GM12865 (cell line): ENCODE results near the gene GNG12.

ENCODE experiments used
- DNase-seq: peaks from one replicate; pipeline ENCODE4 v3.0.0; 2010; ENCODE audit warnings: low read depth
- H3K4me3 ChIP-seq: 2 replicates; pipeline ENCODE4 v1.5.1; 2011; ENCODE audit warnings: mild to moderate bottlenecking, low read depth, low read length, control low read depth
- TF ChIP-seq, protein P1 (sequence below): IDR thresholded peaks from 2 replicates; pipeline ENCODE4 v1.5.1; 2011; ENCODE audit warnings: low read length, control low read depth, low read depth, inconsistent platforms; ENCODE audit not compliant: insufficient read depth; ENCODE audit errors: missing control alignments

GNG12 gene

GRCh38 chr1:67801903-67802302 lies 31.4 kb downstream of the GNG12 start:
- H3K4me3 ChIP-seq, result no peak overlapping the region
- no peak for DNase-seq
- TF ChIP-seq, protein P1, sequence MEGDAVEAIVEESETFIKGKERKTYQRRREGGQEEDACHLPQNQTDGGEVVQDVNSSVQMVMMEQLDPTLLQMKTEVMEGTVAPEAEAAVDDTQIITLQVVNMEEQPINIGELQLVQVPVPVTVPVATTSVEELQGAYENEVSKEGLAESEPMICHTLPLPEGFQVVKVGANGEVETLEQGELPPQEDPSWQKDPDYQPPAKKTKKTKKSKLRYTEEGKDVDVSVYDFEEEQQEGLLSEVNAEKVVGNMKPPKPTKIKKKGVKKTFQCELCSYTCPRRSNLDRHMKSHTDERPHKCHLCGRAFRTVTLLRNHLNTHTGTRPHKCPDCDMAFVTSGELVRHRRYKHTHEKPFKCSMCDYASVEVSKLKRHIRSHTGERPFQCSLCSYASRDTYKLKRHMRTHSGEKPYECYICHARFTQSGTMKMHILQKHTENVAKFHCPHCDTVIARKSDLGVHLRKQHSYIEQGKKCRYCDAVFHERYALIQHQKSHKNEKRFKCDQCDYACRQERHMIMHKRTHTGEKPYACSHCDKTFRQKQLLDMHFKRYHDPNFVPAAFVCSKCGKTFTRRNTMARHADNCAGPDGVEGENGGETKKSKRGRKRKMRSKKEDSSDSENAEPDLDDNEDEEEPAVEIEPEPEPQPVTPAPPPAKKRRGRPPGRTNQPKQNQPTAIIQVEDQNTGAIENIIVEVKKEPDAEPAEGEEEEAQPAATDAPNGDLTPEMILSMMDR, result no peak

DNA sequence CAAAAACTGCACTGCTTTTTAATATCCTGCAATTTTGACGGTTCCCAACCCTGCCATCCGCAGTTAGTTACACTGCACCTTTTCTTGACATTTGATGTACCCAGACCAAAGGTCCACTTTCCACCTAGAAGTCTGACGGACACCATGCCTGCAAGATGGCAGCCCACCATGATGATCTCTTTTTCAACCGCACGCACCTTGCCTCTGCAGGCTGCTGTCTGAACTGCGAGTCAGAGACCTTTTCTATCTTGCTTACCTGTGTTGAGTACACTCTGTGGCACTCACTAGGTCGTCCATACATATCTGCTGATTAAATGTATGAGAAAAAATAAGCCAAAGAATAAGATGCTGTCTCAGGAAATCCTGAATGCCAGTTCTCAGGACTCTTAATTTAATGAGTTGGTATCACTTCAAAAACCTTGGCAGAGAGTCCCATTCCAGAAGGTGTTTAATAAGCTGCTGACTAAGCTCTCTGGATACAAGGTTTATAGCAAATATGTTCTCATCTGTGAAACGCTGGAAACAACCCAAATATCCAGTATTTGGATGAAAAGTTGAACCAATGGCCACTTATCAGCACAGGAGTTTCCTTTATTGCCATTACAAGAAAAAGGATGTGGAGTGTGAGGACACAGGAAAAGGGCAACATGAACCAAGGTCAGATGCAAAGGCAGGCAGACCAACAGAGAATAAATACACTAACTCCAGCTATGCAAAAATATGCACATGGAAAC lies 37.9 kb downstream of the GNG12 start:
- no peak for DNase-seq
- H3K4me3 ChIP-seq, result no peak overlapping the region
- TF ChIP-seq, protein P1, result no peak

GRCh38 chr1:67793562-67793961 lies 39.7 kb downstream of the GNG12 start:
- TF ChIP-seq, protein P1, result no peak
- no peak for DNase-seq
- H3K4me3 ChIP-seq, result no peak overlapping the region

- TF ChIP-seq, protein P1, result no peak
- DNase-seq, result no peak
- H3K4me3 ChIP-seq, result no peak overlapping the region
Measured at GRCh38 chr1:67792741-67793458, 40.4 kb downstream of the GNG12 start.

DNA sequence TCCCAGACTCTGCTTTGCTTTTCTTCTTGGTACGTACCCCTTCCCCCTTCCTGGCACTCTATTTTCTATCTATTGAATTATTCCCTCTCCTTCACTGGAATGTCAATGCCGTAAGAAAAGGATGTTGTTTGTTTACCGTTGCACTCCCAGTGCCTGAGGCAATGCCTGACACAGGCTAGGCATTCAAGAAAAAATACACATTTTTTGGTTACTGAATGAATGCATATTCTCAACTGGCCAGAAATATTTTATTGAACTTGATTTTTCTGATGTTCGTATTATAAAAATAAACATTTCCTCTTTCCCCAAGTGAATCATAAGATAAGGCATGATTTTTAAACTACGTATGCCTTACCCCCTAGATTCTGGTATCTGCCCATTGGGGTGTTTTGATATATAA lies 41.2 kb downstream of the GNG12 start:
- DNase-seq, result no peak
- no peak overlapping the region for H3K4me3 ChIP-seq
- TF ChIP-seq, protein P1, result no peak

GRCh38 chr1:67791686-67792085 lies 41.6 kb downstream of the GNG12 start:
- no peak overlapping the region for H3K4me3 ChIP-seq
- no peak for DNase-seq
- TF ChIP-seq, protein P1, result no peak
